Kidney epithelial cell (primary cell): ENCODE measurements around the gene LZTFL1. TPM values are rescaled to one million over a fixed set of nuclear protein-coding genes. Genes with fewer than 3 reads are reported as not detected.

Experiments
- DNase-seq: peaks from one replicate; pipeline ENCODE4 v3.0.0-alpha.2; 2010; ENCODE audit warnings: low read depth
- H3K27me3 ChIP-seq: 2 replicates; pipeline ENCODE4 v1.6.0; 2011; ENCODE audit warnings: low read length; ENCODE audit not compliant: control insufficient read depth, insufficient read depth
- H3K36me3 ChIP-seq: 2 replicates; pipeline ENCODE4 v1.5.1; 2011; ENCODE audit warnings: low read length; ENCODE audit not compliant: control insufficient read depth, insufficient read depth
- H3K4me3 ChIP-seq: 2 replicates; pipeline ENCODE4 v1.5.1; 2011; ENCODE audit warnings: low read depth, mild to moderate bottlenecking, control low read depth, low read length
- total RNA-seq: library from RNA; depleted of rRNA; stranded (reverse); fragments of >200 nt; gene quantifications from 2 replicates; pipeline ENCODE4 v1.2.3, GENCODE V29; 2015
- TF ChIP-seq, protein P1 (sequence below): IDR thresholded peaks from 2 replicates; pipeline ENCODE4 v1.5.1; 2011; ENCODE audit warnings: mild to moderate bottlenecking, moderate library complexity, low read length, control low read depth, inconsistent platforms; ENCODE audit not compliant: insufficient read depth, poor library complexity, severe bottlenecking

The LZTFL1 gene, protein sequence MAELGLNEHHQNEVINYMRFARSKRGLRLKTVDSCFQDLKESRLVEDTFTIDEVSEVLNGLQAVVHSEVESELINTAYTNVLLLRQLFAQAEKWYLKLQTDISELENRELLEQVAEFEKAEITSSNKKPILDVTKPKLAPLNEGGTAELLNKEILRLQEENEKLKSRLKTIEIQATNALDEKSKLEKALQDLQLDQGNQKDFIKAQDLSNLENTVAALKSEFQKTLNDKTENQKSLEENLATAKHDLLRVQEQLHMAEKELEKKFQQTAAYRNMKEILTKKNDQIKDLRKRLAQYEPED
- 28.2 and 29.2 TPM in 2 replicates for total RNA-seq

- Histone ChIP-seq H3K4me3 (peak within 1 kb of the TSS; percentile 89), H3K27me3 (no peaks in the 10 kb centered on the region), H3K36me3 (no peaks in the 10 kb centered on the region)
- TF ChIP-seq, protein P1, sequence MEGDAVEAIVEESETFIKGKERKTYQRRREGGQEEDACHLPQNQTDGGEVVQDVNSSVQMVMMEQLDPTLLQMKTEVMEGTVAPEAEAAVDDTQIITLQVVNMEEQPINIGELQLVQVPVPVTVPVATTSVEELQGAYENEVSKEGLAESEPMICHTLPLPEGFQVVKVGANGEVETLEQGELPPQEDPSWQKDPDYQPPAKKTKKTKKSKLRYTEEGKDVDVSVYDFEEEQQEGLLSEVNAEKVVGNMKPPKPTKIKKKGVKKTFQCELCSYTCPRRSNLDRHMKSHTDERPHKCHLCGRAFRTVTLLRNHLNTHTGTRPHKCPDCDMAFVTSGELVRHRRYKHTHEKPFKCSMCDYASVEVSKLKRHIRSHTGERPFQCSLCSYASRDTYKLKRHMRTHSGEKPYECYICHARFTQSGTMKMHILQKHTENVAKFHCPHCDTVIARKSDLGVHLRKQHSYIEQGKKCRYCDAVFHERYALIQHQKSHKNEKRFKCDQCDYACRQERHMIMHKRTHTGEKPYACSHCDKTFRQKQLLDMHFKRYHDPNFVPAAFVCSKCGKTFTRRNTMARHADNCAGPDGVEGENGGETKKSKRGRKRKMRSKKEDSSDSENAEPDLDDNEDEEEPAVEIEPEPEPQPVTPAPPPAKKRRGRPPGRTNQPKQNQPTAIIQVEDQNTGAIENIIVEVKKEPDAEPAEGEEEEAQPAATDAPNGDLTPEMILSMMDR, result no peak
- peak; percentile 92 for DNase-seq
Observed at GRCh38 chr3:45841757-45842491, at the start of gene LZTFL1. Gene LZTFL1, minus strand, starts transcription at chr3:45842119. Its CDS starts 128 bp downstream, at chr3:45841991.

GRCh38 chr3:45890405-45890804 is 48.5 kb upstream of the LZTFL1 start:
- H3K27me3 ChIP-seq, result no peaks in the 10 kb centered on the region
- TF ChIP-seq, protein P1, result no peak
- no peak for DNase-seq
- H3K36me3 ChIP-seq, result no peaks in the 10 kb centered on the region
- no peak overlapping the region for H3K4me3 ChIP-seq

DNA sequence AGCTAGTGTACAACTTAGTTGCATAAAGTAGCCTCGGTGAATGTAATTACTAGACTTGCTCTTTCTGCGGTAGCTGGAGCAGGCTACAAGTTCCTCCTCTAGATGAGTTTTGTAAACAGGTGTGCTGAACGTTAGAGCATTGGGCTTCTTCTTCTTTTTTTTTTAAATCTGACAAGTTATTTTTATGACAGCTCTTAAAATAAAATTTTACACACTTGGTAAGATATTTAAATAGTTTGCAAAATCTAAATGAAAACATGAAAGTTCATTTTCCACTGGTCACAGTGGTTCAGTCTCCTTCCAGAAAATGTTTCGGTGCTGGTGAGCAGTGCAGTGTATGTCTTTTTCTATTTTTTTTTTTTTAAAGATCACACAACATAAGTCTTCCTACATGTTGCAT is 47.4 kb upstream of the LZTFL1 start:
- no peaks in the 10 kb centered on the region for H3K36me3 ChIP-seq
- no peak for DNase-seq
- no peak overlapping the region for H3K4me3 ChIP-seq
- TF ChIP-seq, protein P1, result no peak
- H3K27me3 ChIP-seq, result no peaks in the 10 kb centered on the region

GRCh38 chr3:45887759-45888511 is 46.0 kb upstream of the LZTFL1 start:
- DNase-seq, result no peak
- no peaks in the 10 kb centered on the region for H3K27me3 ChIP-seq
- no peaks in the 10 kb centered on the region for H3K36me3 ChIP-seq
- TF ChIP-seq, protein P1, result no peak
- no peak overlapping the region for H3K4me3 ChIP-seq

DNA sequence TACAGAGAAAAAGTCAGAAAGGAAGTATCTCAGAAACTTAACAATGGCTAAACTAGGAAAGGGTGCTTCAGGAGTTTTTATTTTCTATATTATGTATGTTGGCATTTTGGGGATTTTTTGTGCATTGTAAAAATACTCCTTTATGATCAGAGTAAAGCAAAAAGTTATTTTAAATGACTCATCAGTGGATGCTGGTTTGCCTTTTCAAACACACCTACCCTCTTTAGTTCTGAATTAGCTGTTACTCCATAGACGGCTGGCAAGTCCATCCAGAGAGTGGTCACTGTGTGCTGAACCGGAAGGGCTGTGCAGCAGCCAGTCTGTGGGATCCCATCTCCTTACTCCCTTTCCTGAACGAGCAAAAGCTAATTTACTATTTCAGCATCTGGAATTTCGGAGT is 45.4 kb upstream of the LZTFL1 start:
- H3K4me3 ChIP-seq, result no peak overlapping the region
- no peak for DNase-seq
- H3K27me3 ChIP-seq, result no peaks in the 10 kb centered on the region
- TF ChIP-seq, protein P1, result no peak
- no peaks in the 10 kb centered on the region for H3K36me3 ChIP-seq
